Spleen (tissue), 7 donors: ENCODE data around the gene SDK1.

Source experiments
- POLR2A ChIP-seq, 3 donors: fragments of 450-650 bp; IDR thresholded peaks; one replicate each; pipeline ENCODE4 v1.5.1; 2017; ENCODE audit warnings: antibody characterized with exemption in 3 of 3, mild to moderate bottlenecking in 1 of 3
- TF ChIP-seq, protein P1 (sequence below), 11 experiments: fragments of 200-600 bp in 7 of 11; fragments of 450-650 bp in 4 of 11; sonication (generic) in 4 of 11; IDR thresholded peaks in 8 of 11; conservative IDR thresholded peaks in 3 of 11; 1 replicate in 7 of 11; 2 replicates in 4 of 11; pipeline versions ENCODE4 v1.4.0 to v1.8.0; 2016 to 2021; ENCODE audit warnings: antibody characterized with exemption in 11 of 11, inconsistent platforms in 4 of 11, mild to moderate bottlenecking in 1 of 11
- donor health status: DM: no; HTN: no; CAD: no; lungs with moderate emphysema.
- donor health status: DM: no; HTN: no; CAD: no.
- donor health status: DM: no; HTN: no; CAD: no.

DNA sequence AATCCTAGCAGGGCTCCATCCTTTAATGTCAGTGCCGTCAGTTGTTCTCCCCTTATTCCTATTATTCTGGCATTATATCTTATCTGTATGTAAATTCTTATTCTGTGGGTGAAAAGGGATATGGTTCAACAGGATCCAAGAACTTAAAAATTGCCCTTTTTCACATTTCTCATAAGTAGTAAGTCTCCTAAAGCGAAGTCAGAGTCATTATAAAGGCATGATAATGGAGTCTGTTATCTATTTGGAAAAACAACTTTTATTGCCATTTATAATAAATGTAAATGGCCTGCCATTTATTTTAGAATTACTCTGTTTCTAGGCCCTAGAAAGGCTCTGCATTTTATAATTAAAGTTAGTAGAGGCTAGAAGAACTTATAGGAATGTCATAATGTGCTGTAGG lies 31.3 kb downstream of the SDK1 start:
- TF ChIP-seq POLR2A (IDR thresholded peaks at IDR 0.05) = no peak
- TF ChIP-seq, protein P1, sequence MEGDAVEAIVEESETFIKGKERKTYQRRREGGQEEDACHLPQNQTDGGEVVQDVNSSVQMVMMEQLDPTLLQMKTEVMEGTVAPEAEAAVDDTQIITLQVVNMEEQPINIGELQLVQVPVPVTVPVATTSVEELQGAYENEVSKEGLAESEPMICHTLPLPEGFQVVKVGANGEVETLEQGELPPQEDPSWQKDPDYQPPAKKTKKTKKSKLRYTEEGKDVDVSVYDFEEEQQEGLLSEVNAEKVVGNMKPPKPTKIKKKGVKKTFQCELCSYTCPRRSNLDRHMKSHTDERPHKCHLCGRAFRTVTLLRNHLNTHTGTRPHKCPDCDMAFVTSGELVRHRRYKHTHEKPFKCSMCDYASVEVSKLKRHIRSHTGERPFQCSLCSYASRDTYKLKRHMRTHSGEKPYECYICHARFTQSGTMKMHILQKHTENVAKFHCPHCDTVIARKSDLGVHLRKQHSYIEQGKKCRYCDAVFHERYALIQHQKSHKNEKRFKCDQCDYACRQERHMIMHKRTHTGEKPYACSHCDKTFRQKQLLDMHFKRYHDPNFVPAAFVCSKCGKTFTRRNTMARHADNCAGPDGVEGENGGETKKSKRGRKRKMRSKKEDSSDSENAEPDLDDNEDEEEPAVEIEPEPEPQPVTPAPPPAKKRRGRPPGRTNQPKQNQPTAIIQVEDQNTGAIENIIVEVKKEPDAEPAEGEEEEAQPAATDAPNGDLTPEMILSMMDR (IDR thresholded peaks at IDR 0.05 in 8 of 11, conservative IDR thresholded peaks at IDR 0.05 in 3 of 11) = no peak
